M059J (cell line): ENCODE data around the gene OTOF. TPM values are rescaled to one million over a fixed set of nuclear protein-coding genes. Genes with fewer than 3 reads are reported as not detected.

ENCODE experiments used
- DNase-seq: peaks from one replicate; pipeline ENCODE4 v3.0.0-alpha.2; 2012; ENCODE audit warnings: low read depth
- total RNA-seq: library from RNA; depleted of rRNA; stranded (reverse); fragments of >200 nt; shearing (Covaris generic); gene quantifications from 2 replicates; pipeline ENCODE4 v1.2.3, GENCODE V29; 2014

Gene OTOF
- total RNA-seq, 1 experiment from 2014 or later: 0.05 TPM

- DNase-seq: no peak
Measured at GRCh38 chr2:26465981-26466471, 11.9 kb downstream of the OTOF start.

- no peak for DNase-seq
Measured at GRCh38 chr2:26465266-26465925, 12.5 kb downstream of the OTOF start.

DNA sequence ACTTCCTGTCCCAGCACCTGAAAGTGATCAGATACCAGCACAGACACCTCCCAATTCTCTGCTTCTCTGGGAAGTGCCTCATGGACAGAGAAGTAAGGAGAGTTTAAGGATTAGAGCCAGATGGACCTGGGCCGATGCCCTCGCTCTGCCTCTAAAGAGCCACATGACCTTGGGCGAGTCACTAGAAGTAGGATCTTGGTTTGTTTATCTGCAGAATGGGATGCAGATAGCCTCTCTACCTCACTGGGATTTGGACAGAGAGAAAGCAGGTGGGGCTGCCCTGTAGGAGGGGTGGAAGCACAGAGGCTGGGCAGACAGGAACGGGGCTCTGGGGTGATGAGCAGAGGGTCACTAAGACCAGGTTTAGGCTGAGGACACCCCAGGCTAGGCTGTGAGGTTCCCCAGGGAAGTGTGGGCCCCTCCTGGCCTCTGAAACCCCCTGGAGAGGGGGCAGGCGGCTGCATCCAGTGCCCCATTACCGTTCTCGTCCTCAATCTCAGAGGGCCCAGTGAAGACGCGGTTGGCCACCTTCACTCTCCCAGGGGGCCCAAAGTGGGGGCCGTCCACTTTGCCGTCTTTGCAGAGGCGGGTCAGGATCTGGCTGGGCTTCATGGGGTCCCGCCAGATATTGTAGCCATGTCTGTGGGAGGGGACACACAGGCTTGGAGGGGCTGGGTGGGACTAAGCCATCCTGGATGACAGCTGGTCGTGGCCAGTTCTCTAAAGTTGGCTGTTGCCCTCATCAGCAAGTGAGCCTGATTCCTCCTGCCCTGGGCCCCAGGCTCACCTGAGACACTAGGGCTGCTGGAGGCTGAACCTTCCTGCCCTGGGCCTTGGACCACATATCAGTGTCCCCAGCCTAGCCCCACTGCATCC is 13.3 kb downstream of the OTOF start:
- no peak for DNase-seq

DNA sequence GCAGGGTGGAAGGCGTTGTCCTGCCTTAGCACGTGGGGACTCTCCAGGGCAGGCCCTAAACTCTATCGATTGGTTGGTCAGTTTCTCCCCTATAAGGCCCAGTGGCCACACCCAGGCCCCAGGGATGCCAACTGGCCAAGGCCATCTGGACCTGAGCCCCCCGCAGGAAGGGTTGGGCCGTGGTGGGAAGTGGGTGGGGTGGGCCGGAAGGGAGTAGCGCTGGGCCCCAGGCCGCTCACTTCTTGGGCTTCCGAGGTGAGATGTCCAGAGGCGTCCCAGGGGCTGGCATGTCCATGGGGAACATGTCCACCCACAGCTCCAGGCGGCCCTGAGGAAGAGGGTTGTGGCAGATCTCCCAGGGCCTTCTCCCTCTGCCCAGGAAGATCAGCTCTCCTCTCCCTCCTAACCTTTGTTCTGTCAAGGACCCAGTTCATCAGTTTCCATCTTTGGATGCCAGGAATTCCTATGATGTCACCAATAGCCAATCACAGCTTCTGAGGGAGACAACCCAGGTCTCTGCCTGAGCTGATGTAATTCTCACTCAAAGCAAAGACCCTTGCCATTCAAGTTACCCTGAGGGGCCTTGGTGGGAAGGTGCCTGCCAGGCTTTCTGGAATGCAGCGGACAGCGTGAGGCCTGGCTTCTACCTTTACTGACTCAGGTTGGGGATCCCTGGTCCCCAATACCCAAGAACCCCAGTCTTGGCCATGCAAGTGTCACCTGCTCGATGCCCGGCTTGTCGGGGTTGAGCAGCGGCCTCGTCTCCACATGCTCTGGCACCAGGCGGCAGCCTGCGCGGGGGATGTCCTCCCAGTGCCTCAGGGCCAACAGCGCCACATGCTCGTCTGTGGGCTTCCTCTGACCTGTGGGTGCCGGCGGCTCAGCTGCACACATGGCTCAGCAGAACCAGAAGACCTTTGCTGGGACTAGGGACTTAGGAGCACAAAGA is 14.4 kb downstream of the OTOF start:
- no peak for DNase-seq

DNA sequence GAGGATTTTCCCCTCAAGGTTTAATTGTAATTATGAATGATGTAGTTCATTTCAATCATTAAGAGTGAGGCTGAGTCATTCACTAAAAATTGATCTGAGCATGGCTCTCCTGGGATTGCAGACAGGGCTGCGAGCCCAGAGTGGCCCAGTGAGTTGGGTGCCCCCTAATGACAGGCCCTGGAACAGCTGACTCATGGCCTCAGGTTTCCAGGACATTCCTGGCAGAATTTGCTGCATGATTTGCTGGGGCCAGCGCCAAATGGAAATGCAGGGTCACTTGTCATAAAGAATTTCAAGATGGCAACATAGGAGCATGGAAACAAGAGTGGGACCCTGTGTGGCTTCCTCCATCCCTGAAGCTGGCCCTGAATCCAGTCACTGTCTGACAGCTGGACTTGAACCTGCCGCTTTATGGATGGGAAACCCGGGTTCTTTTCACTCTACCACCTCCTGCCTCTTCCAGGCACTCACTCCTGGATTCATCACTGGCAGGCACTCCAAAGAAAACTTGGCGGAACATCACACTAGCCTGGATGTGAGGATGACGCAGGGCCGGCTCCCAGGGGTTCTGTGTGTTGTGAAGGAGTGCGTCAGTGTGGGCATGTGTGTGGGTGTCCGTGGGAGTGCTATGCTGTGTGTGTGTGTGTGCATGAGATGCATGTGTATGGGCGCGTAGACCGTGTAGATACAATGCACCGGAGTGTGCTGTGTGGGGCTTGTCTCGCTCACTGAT is 15.2 kb downstream of the OTOF start:
- peak; percentile 72 for DNase-seq

DNA sequence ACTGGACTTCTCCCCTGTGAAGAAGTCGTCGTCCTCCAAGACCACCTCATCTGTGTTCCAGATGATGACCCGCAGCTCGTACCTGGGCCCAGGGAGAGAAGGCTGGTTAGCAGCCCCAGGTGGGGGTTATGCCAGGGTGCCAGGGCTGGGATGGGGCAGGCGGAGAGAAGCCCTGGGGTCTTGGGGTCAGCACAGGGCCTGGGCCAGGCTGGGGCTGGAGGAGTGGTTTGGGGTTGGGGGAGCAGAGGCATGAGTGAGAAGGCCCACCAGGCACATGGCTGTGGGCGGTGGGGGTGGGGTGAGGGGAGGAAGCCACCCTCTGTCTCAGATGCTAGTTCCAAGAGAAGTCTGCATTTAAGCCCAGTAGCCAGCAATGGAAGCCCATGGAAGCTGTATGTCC is 15.8 kb downstream of the OTOF start:
- no peak for DNase-seq

- DNase-seq: no peak
Measured at GRCh38 chr2:26461601-26462023, 16.3 kb downstream of the OTOF start.

DNA sequence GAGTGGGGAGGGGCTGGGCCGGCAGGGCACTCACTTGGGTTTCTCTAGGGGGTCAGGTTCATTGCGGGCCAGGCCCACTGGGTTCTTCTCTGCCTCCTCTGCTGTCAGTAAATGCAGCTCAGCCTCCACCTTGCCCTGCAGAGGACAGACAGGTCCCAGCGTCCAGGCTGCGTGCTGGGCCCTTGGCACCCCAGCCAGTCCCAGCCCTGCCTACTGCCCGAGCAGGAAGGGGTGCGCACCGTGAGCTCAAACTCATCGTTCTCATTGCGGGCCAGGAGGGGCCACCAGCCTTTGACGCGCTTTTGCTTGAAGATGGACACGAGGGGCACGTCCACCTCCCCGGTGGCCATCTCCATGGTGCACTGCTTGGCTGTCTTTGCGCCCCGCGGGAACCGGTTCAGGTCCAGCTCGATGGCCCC is 17.3 kb downstream of the OTOF start:
- DNase-seq: no peak

DNA sequence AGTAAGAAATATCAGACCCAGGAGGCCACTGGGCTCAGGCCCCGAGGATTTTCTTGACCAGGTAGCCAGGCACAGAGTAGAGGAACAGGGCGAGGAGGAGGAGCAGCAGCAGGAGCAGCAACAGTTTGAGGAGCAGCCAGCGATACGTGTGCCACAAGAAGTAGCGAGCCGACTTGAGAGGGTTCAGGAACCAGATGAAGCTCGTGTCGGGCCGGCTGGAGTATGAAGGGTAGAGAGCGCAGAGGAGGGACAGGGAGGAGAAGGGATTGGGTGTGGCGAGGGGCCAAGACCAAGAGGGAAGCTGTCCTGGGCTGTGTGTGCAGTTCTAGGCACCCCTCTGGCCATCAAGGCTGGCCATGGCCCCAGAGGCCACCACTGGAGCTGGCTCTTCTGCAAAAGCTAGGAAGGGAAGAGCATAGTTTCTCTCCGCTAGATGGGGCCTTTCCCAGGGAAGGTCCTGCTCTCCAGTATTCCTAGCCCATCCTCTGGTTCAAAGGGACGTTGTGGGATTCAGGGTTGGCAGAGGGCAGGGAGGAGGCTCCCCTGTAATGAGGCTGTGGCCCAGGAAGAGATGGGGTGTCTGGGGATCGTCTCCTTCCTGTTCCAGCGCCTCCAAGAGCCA is 17.8 kb downstream of the OTOF start:
- peak; percentile 34 for DNase-seq

DNA sequence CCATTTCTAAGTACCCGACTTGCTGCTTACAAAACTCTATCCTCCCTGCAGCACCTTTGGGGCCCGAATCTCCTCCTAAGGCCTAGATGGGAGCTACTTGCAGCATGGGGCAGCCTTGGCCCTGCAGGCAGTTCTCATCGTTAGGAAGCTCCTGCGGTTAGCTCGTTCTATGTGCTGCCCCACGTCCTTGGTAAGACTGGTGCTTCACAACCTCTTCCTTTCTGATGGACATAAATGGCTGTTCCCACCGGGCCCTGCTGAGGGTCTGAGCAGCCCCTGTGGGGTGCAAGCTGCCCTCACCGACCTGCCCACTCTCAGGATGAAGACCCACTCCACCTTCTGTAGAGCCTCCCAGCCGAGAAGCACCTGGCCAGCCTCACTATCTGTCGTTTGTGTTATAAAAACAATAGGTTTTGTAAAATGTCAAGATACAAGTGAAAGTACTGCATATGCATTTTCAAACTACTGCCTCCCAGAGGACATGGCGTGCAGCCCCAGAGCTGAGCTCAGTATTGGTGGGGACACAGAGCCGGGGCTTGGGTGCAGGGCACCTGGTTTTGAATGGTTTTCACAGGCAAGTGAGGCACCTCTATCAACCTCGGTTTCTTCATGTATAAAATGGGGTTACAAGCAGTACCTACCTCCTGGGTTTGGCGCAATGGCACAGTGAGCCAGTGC is 19.4 kb downstream of the OTOF start:
- DNase-seq: no peak

GRCh38 chr2:26457695-26458364 is 20.1 kb downstream of the OTOF start:
- DNase-seq: peak; percentile 79

- DNase-seq: peak; percentile 16
Measured at GRCh38 chr2:26457251-26457666, 20.7 kb downstream of the OTOF start.

DNA sequence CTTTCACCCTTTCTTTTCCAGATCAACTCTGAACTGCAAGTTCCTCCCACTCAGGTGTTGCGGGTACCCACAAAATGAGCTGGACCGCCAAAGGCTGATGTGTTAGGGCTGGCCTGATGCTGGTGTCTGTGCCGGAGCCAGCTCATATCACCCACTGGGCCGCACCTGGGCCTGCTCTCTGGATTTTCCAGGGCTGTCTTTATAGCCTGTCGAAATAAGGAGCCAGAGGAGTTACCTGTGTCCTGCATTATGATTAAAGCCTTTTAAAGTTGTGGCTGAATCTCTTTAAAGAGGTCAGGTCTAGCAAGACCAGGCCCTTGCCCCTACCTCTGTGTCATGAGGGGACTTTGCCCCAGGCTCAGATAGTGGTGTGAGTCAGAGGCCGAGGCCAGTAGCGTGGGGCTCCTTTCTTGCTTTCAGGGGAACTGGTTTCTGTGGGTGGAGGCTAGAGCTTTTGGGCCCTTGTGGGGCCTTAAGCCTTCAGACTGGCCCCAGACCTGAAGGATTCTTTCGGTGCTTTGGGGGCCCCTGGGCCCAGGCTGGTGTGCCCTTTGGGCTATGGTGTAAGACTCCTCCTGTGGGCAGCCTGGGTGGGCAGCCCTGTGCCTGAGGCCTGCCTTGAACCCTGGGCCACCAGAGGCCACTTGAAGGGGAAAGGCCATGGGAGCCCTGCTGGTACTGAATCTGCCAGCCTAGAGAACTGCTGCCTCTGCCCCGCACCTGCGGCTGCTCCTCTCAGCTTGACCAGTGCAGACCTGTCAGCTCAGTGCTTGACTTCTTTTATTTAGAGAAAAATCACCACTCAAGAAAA is 21.3 kb downstream of the OTOF start:
- peak; percentile 77 for DNase-seq

- DNase-seq: no peak
Measured at GRCh38 chr2:26455670-26456439, 22.1 kb downstream of the OTOF start.

DNA sequence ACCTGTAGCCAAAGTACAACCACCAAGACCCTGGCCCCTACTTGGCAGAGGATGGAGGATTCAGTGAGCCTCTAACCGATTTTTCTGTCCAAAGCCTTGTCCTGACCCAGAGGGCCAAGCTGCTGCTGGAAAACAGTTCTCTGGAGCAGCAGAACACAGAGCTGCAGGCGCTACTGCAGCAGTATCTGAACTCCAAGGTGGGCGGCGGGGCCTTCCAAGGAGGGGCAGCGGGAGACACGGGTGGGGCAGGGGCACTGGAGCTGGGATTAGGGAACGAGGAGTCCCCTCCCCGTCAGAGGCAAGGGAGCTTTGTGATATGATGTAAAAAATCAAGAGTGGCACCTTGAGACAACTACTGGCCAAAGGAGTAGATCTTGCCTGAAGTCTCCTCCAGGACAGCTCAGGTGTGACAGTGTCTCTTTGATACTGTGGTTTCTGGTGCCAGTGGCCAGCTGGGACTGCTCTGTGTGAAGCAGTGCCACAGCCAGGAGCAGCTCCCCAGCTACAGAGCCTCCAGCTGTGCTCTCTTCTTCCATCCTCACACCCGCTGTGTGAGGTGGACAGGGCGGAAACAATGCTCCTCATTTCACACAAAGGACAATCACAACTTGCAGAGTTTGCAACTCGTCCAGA is 22.8 kb downstream of the OTOF start:
- DNase-seq: no peak

- no peak for DNase-seq
Measured at GRCh38 chr2:26454561-26455001, 23.3 kb downstream of the OTOF start.
